ENCODE measurements around the gene CCDC117. TPM values are rescaled to one million over a fixed set of nuclear protein-coding genes. Genes with fewer than 3 reads are reported as not detected.
"Not testable (repeated sequence)": the region's sequence is repeated elsewhere in the genome, so short reads cannot be mapped to it uniquely, and the experiment has no call there.

Gene CCDC117
- total RNA-seq, 2 experiments from 2014 or later, result 25.5 to 26.2 TPM

DNA sequence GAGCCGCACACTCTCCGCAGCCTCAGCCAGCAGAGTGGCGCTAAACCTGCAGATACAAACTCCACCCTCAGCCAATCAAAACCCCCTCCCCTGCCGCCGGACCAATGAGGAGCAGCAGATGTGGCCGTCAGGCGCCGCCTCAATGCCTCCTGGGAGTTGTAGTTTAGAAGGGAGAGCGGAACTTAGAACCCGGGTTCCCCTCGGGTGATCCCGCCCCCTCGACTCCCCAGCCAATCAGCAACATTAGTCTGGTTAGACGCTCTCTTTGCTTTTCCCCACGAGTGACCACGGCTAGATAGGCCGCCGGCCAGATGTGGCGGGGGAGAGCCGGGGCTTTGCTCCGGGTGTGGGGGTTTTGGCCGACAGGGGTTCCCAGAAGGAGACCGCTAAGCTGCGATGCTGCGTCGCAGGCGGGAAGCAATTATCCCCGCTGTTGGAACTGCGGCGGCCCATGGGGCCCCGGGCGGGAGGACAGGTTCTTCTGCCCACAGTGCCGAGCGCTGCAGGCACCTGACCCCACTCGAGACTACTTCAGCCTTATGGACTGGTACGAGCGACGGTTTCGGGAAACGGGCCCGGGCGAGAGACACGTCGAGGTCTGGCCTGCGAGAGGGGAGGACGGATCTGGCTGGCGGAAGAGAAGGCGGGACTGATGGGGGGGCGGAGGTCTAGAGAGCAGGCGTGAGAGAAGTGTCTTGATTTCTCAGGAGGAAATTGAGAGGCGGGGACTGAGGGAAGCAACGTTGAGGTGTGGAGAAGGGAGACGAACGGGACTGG is 30.5 kb upstream of the CCDC117 start, which contains the start of the genes CHEK2 and HSCB:
CHEK2 (minus strand) TSS at position 36 of the 777 bp plus-strand sequence. CDS start 7,099 bp downstream, outside the sequence.
HSCB (plus strand) TSS at position 255 of the 777 bp plus-strand sequence; CDS start at position 312, 57 bp downstream.
- peak; percentile 92 for ATAC-seq
- ChIA-PET POLR2A (interaction anchor here (0.5 to 1.8 kb wide), 2 partner anchors 32 to 58 kb away, joined by 3 to 13 read pairs; partner anchors contain the start of gene XBP1), CTCF (interaction anchor here (0.6 to 1.0 kb wide), 3 partner anchors 62 to 823 kb away, joined by 3 read pairs; partner anchors contain the start of genes PITPNB and TTC28)
- Mint-ChIP-seq H3K4me3 (peak within 1 kb of the TSS; percentile 94), H3K27ac (peak within 1 kb of the TSS; percentile 96), H3K9me3 (no peaks in the 10 kb centered on the region), H3K27me3 (no peaks in the 10 kb centered on the region), H3K36me3 (ENCODE audit: low read depth) (peaks cover 28% of the 10 kb centered on the region), H3K4me1 (ENCODE audit: low read depth) (peaks cover 22% of the 10 kb centered on the region)
- DNase-seq, result peak; percentile 99
- intact Hi-C loops (cut with micrococcal nuclease), result no loop called here
- TF ChIP-seq, protein P1, sequence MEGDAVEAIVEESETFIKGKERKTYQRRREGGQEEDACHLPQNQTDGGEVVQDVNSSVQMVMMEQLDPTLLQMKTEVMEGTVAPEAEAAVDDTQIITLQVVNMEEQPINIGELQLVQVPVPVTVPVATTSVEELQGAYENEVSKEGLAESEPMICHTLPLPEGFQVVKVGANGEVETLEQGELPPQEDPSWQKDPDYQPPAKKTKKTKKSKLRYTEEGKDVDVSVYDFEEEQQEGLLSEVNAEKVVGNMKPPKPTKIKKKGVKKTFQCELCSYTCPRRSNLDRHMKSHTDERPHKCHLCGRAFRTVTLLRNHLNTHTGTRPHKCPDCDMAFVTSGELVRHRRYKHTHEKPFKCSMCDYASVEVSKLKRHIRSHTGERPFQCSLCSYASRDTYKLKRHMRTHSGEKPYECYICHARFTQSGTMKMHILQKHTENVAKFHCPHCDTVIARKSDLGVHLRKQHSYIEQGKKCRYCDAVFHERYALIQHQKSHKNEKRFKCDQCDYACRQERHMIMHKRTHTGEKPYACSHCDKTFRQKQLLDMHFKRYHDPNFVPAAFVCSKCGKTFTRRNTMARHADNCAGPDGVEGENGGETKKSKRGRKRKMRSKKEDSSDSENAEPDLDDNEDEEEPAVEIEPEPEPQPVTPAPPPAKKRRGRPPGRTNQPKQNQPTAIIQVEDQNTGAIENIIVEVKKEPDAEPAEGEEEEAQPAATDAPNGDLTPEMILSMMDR (IDR thresholded peaks at IDR 0.05), result no peak

DNA sequence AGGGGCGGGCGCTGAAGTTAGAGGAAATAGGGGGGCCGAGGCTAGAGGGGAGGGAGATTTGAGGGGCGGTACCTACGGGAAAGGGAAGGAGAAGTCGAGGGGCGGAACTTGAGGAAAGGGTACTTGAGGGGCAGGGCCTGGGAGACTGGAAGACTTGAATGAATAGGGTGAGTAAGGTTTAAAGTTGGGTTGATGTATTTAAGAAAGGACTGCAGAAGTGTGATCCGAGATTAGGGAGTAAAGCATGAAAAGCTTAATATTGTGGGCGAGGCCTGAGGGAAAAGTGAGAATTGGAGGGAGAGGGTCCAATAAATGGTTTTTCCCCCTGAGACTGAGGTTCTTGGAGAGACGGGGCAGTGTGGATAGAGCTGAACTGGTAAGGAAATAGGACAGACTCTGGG is 29.9 kb upstream of the CCDC117 start:
- TF ChIP-seq, protein P1 (IDR thresholded peaks at IDR 0.05), result no peak
- Mint-ChIP-seq H3K27me3 (no peaks in the 10 kb centered on the region), H3K27ac (peak overlapping the region; percentile 96), H3K9me3 (no peaks in the 10 kb centered on the region), H3K4me1 (ENCODE audit: low read depth) (peaks cover 22% of the 10 kb centered on the region), H3K4me3 (peak overlapping the region; percentile 94), H3K36me3 (ENCODE audit: low read depth) (peaks cover 30% of the 10 kb centered on the region)
- intact Hi-C loops (cut with micrococcal nuclease), result no loop called here
- POLR2A ChIA-PET, result interaction anchor here (0.5 to 1.8 kb wide), 2 partner anchors 31 to 58 kb away, joined by 3 to 13 read pairs; partner anchors contain the start of gene XBP1
- DNase-seq, result no peak
- ATAC-seq, result no peak
- CTCF ChIA-PET, result interaction anchor here (0.6 to 1.4 kb wide), 2 partner anchors 30 to 63 kb away, joined by 3 to 7 read pairs; partner anchors contain the start of genes CCDC117 and TTC28

DNA sequence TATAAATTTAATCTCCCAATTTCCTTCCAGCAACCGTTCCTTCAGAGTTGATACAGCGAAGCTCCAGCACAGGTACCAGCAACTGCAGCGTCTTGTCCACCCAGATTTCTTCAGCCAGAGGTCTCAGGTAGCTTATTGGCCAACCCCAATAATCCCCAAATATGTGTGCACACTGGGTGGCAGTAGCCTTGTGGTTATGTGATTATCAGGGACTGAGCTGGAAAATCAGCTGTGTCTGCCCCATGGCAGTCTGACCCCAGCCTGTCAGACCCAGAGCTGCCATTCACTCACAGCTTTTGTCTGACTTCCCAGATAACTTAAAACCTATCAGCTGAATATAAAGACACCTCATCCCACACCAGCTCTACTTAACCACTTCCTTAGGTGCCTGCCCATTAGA is 28.6 kb upstream of the CCDC117 start:
- TF ChIP-seq, protein P1 (IDR thresholded peaks at IDR 0.05), result no peak
- intact Hi-C loops (cut with micrococcal nuclease), result no loop called here
- CTCF ChIA-PET, result interaction anchor here (0.6 to 1.4 kb wide), 3 partner anchors 10 to 86 kb away, joined by 3 to 7 read pairs (median 4); partner anchors contain the start of gene CCDC117
- ATAC-seq, result no peak
- H3K9me3 Mint-ChIP-seq, result no peaks in the 10 kb centered on the region
- no peak overlapping the region for H3K27ac Mint-ChIP-seq
- POLR2A ChIA-PET, result interaction anchor here (0.8 to 1.0 kb wide), 2 partner anchors 10 to 68 kb away, joined by 3 read pairs; no protein-coding TSS in a partner anchor
- peaks cover 33% of the 10 kb centered on the region for H3K36me3 Mint-ChIP-seq (ENCODE audit: low read depth)
- H3K4me1 Mint-ChIP-seq (ENCODE audit: low read depth), result peaks cover 22% of the 10 kb centered on the region
- no peak for DNase-seq
- no peaks in the 10 kb centered on the region for H3K27me3 Mint-ChIP-seq
- peak overlapping the region; percentile 94 for H3K4me3 Mint-ChIP-seq

- TF ChIP-seq, protein P1 (IDR thresholded peaks at IDR 0.05), result no peak
- Mint-ChIP-seq H3K27me3 (no peaks in the 10 kb centered on the region), H3K4me3 (no peak overlapping the region), H3K4me1 (ENCODE audit: low read depth) (peaks cover 6% of the 10 kb centered on the region), H3K36me3 (ENCODE audit: low read depth) (peaks cover 32% of the 10 kb centered on the region), H3K27ac (no peak overlapping the region), H3K9me3 (no peaks in the 10 kb centered on the region)
- DNase-seq (no peak), ATAC-seq (no peak)
- ChIA-PET CTCF (interaction anchor here (1.2 to 1.6 kb wide), 2 partner anchors 77 to 79 kb away, joined by 3 to 4 read pairs; no protein-coding TSS in a partner anchor), POLR2A (interaction anchor here (1.4 kb wide), 1 partner anchor 38 kb away, joined by 3 read pairs; no protein-coding TSS in a partner anchor)
- intact Hi-C loops (cut with micrococcal nuclease), result no loop called here
Observed at GRCh38 chr22:28750471-28750881, 22.0 kb upstream of the CCDC117 start.

- H3K27ac Mint-ChIP-seq; DNase-seq; H3K4me3 Mint-ChIP-seq; H3K9me3 Mint-ChIP-seq; H3K4me1 Mint-ChIP-seq (ENCODE audit: low read depth); intact Hi-C loops (cut with micrococcal nuclease); CTCF ChIA-PET; POLR2A ChIA-PET; ATAC-seq; H3K27me3 Mint-ChIP-seq: not testable (repeated sequence)
- peaks cover 19% of the 10 kb centered on the region for H3K36me3 Mint-ChIP-seq (ENCODE audit: low read depth)
Observed at GRCh38 chr22:28754512-28754911, 18.0 kb upstream of the CCDC117 start.

Data from activated CD8-positive, alpha-beta T cell treated with anti-CD3 and anti-CD28 coated beads for 36 hours (primary cell).